OCI-LY7 (cell line): ENCODE results near the gene SPOPL.

ENCODE experiments used
- CTCF ChIP-seq: fragments of 200-600 bp; sonication (generic); conservative IDR thresholded peaks from 2 replicates; pipeline ENCODE4 v1.5.1; 2014; ENCODE audit warnings: mild to moderate bottlenecking, antibody characterized with exemption, low read length, moderate library complexity, mixed read lengths
- EZH2phosphoT487 ChIP-seq: fragments of 200-600 bp; sonication (generic); IDR thresholded peaks from 2 replicates; pipeline ENCODE4 v1.6.1; 2018; ENCODE audit warnings: low read depth, borderline replicate concordance, mild to moderate bottlenecking, mixed run types, antibody characterized with exemption, low read length, moderate library complexity, mixed read lengths

GRCh38 chr2:138501425-138502254, at the start of gene SPOPL:
- TF ChIP-seq CTCF (no peak), EZH2phosphoT487 (no peak)
